AG04449 (cell line): Measurements from ENCODE around the gene MESD.

ENCODE experiments used
- CTCF ChIA-PET: fragments of 350-600 bp; formaldehyde crosslinking; extraction: SDS; loops from one replicate; lab custom pipeline; 2021; ENCODE audit warnings: antibody characterized with exemption; lab: Yijun Ruan, JAX
- POLR2A ChIA-PET: fragments of 400-600, 350-600 bp; formaldehyde crosslinking; extraction: SDS; loops from one replicate; lab custom pipeline; 2020; ENCODE audit warnings: antibody characterized with exemption, inconsistent platforms; lab: Yijun Ruan, JAX
- DNase-seq: peaks from one replicate; pipeline ENCODE4 v3.0.0-alpha.2; 2010; ENCODE audit warnings: low read depth, low spot score
- H3K4me3 ChIP-seq: 2 replicates; pipeline ENCODE4 v1.5.1; 2011; ENCODE audit warnings: low read depth, mild to moderate bottlenecking, control low read depth, low read length
- TF ChIP-seq, protein P1 (sequence below): IDR thresholded peaks from one replicate; pipeline ENCODE4 v1.5.1; 2011; ENCODE audit warnings: mild to moderate bottlenecking, moderate library complexity, low read length, control low read depth, inconsistent platforms; ENCODE audit not compliant: insufficient read depth; ENCODE audit errors: missing control alignments

Gene MESD

DNA sequence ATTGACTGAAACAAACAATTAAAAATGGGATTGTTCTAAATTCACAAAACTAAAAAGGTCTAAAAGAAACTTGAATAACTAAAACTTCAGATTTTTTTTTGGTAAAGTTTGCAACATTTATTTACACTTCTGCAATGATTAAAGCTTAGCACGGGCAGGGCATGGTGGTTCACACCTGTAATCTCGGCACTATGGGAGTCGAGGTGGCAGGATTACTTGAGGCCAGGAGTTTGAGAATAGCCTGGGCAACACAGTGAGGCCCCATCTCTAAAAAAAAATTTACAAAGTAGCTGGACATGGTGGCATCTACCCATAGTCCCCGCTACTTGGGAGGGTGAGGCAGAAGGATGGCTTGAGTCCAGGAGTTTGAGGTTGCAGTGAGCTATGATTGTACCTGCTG lies 42.7 kb upstream of the MESD start:
- POLR2A ChIA-PET = interaction anchor here (0.8 kb wide), 1 partner anchor 25 kb away, joined by 4 read pairs; no protein-coding TSS in a partner anchor
- CTCF ChIA-PET = interaction anchor here (2.2 kb wide), 1 partner anchor 233 kb away, joined by 10 read pairs; no protein-coding TSS in a partner anchor
- no peak overlapping the region for H3K4me3 ChIP-seq
- TF ChIP-seq, protein P1, sequence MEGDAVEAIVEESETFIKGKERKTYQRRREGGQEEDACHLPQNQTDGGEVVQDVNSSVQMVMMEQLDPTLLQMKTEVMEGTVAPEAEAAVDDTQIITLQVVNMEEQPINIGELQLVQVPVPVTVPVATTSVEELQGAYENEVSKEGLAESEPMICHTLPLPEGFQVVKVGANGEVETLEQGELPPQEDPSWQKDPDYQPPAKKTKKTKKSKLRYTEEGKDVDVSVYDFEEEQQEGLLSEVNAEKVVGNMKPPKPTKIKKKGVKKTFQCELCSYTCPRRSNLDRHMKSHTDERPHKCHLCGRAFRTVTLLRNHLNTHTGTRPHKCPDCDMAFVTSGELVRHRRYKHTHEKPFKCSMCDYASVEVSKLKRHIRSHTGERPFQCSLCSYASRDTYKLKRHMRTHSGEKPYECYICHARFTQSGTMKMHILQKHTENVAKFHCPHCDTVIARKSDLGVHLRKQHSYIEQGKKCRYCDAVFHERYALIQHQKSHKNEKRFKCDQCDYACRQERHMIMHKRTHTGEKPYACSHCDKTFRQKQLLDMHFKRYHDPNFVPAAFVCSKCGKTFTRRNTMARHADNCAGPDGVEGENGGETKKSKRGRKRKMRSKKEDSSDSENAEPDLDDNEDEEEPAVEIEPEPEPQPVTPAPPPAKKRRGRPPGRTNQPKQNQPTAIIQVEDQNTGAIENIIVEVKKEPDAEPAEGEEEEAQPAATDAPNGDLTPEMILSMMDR = no peak
- no peak for DNase-seq

DNA sequence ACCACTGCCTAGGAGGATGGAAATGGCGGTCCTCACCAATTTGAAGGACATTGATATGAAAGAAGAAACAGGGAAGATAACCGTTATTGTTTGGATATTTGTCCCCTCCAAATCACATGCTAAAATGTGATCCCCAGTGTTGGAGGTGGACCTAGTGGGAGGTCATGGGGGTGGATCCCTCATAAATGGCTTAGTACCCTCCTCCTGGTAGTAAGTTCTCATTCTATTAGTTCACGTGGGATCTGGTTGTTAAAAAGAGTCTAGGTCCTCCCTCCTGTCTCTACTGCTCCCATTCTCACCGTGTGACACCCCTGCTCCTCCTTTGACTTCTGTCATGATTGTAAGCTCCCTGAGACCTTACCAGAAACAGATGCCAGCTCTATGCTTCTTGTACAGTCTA lies 41.6 kb upstream of the MESD start:
- ChIA-PET POLR2A (no interaction called here), CTCF (interaction anchor here (0.9 to 2.2 kb wide), 2 partner anchors 17 to 235 kb away, joined by 4 to 11 read pairs; no protein-coding TSS in a partner anchor)
- TF ChIP-seq, protein P1 = no peak
- DNase-seq = no peak
- H3K4me3 ChIP-seq = no peak overlapping the region

DNA sequence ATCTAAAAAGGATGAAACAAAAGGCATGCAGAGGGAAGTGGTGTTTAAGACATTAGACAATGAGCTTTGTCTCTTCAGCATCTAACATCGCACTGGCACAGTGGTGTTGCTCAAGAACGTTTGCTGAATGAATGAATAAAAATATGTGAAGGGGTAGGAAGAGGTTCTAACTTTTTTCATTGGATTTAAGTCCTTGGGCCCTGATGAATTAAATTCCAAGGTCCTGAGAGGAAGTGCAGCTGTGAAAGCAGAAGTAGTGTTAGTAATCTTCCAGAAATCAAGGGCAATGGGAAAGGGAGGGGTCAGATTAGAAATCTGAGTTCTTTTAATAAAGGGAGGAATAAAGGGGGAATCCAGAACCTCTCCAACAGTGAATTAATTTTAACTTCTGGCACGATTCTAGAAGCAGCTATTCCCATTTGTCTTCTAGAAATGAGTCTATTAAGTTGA lies 40.7 kb upstream of the MESD start:
- DNase-seq = no peak
- TF ChIP-seq, protein P1 = no peak
- CTCF ChIA-PET = interaction anchor here (0.9 to 2.2 kb wide), 2 partner anchors 18 to 236 kb away, joined by 4 to 11 read pairs; no protein-coding TSS in a partner anchor
- no peak overlapping the region for H3K4me3 ChIP-seq
- POLR2A ChIA-PET = no interaction called here

DNA sequence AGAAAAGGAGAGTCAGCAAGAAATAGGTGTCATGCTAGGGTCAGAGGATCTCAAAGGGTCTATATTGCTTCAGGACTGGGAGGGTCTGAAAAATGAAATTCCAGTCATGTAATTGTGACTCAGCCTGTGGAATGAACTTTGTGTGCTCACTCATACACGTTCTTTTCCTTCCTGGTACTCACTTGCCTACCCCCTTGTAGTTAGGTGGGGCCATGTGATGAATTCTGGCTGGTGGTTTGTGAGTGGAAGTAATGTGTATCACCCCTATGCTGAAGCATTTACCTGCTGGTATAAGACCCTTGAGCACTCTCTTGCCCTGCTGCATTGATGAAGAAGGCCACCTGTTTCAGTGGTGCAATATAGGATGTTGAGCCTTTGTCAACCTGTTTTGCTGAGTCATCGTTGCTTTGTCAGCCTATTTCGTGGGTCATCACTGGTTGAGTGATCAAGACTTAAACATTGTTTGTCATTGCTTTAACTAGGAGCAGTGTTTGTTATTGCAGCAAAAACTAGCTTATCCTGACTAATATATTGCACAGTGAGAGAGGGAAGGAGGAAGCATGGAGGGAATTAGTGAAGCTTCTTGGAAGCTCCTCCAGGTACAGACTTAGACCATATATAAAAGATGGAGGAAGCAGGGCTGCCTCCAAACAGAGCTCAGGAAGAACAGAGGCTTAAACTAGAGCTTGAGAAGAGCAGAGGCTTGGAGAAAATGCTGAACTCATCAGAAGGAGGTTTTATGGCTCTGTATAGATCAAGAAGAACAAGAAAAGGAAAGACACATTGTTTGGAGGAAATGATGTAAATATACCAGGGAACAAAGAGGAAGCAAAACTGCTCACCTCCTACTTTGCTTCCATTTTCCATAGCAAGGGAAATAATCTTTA lies 40.0 kb upstream of the MESD start:
- no peak for DNase-seq
- POLR2A ChIA-PET = no interaction called here
- TF ChIP-seq, protein P1 = no peak
- CTCF ChIA-PET = interaction anchor here (0.9 to 2.2 kb wide), 2 partner anchors 18 to 237 kb away, joined by 4 to 11 read pairs; no protein-coding TSS in a partner anchor
- no peak overlapping the region for H3K4me3 ChIP-seq

DNA sequence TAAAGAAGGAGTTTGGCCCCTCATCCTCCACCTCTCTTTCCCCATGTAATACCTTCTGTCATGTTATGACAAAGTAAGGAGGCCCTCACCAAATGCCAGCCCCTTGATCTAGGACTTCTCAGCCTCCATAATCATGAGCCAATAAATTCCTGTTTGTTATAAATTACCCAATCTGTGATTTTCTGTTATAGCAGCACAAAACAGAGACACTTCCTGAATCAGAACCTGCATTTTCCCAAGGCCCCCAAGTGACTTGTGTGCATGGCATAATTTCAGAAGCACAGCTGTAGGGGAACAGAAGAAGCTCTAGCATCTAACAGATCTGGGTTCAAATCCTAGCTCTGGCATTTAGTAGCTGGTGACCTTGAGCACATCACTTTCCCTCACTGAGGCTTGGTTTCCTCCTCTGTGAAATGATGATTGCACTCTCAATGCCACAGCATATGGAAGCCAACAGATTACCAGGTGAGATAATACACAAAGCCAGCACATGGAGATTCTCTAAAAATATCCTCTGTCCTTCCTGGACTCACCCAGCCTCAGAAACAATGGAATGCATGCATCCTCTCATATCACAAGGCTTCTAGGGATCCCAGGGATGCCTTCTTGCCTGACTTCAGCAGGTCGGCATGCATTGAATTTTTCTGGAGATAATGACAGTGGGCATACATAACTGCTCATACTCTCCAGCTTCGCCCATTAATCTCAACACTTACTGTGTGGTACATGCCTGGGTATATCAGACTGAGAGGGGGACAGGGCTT lies 37.4 kb upstream of the MESD start:
- H3K4me3 ChIP-seq = no peak overlapping the region
- TF ChIP-seq, protein P1 = no peak
- CTCF ChIA-PET = interaction anchor here (1.3 to 3.1 kb wide), 3 partner anchors 12 to 239 kb away, joined by 3 to 12 read pairs (median 5); no protein-coding TSS in a partner anchor
- POLR2A ChIA-PET = no interaction called here
- peak; percentile 14 for DNase-seq
